HepG2 (cell line): Measurements from ENCODE around the gene RNF183. TPM values are rescaled to one million over a fixed set of nuclear protein-coding genes. Genes with fewer than 3 reads are reported as not detected.

Experiments
- ATAC-seq: fragments of 200-7000 bp; cut with Tn5 transposase; 3 replicates; pipeline ENCODE4 v1.9.1; 2020; ENCODE audit warnings: mild to moderate bottlenecking, moderate library complexity
- Bru-seq: library from RNA; stranded (reverse); fragments of 400-500 nt; gene quantifications from one replicate; lab custom pipeline; 2021; lab: Mats Ljungman, UMichigan
- BruChase-seq, 2 experiments: library from RNA; stranded (reverse); fragments of 400-500 nt; gene quantifications; one replicate each; lab custom pipeline; 2021; lab: Mats Ljungman, UMichigan
- BruUV-seq: library from RNA; stranded (reverse); fragments of 400-500 nt; replicated peaks from 2 replicates; lab custom pipeline; 2021; lab: Mats Ljungman, UMichigan
- CTCF ChIA-PET: fragments of 300-600 bp; formaldehyde crosslinking; extraction: SDS; loops from one replicate; lab custom pipeline; 2021; ENCODE audit warnings: low total read pairs, inconsistent platforms, low intra/inter-chr PET ratio; lab: Yijun Ruan, JAX
- POLR2A ChIA-PET: fragments of 350-600 bp; sonication (Branson Sonifier 250); formaldehyde crosslinking; loops from one replicate; lab custom pipeline; 2020; ENCODE audit warnings: antibody characterized with exemption, inconsistent platforms; lab: Yijun Ruan, JAX
- DNase-seq: peaks from one replicate; pipeline ENCODE4 v3.0.0-alpha.2; 2015; ENCODE audit warnings: low spot score
- FAIRE-seq: peaks from 3 replicates; lab custom pipeline; 2011; peaks lifted over from hg19 to GRCh38; lab: Jason Lieb, UNC
- H2AFZ ChIP-seq: one replicate; pipeline ENCODE4 v1.6.1; 2011; ENCODE audit warnings: low read length, inconsistent platforms
- H3K27ac ChIP-seq: fragments of 300-600 bp; 3 replicates; pipeline ENCODE4 v1.8.0; 2011; ENCODE audit warnings: mixed run types, mild to moderate bottlenecking, mixed read lengths, low read length, inconsistent platforms; ENCODE audit not compliant: insufficient read depth; ENCODE audit errors: extremely low read length
- H3K27me3 ChIP-seq, 2 experiments: fragments of 200-600 bp in 1 of 2; 2 replicates in 1 of 2; 3 replicates in 1 of 2; pipeline versions ENCODE4 v1.6.0 to v1.8.0; 2011; ENCODE audit warnings: low read length in 2 of 2, mild to moderate bottlenecking in 2 of 2, moderate library complexity in 2 of 2, inconsistent platforms in 1 of 2; ENCODE audit not compliant: insufficient read depth in 2 of 2, control insufficient read depth in 1 of 2
- H3K36me3 ChIP-seq, 2 experiments: fragments of 200-600 bp in 1 of 2; replicated peaks in 1 of 2; 2 replicates in 1 of 2; 3 replicates in 1 of 2; pipeline versions ENCODE4 v1.5.1 to v1.8.0; 2011; ENCODE audit warnings: low read length in 2 of 2, inconsistent platforms in 1 of 2; ENCODE audit not compliant: insufficient read depth in 2 of 2, control insufficient read depth in 1 of 2
- H3K4me1 ChIP-seq: 2 replicates; pipeline ENCODE4 v1.5.1; 2012; ENCODE audit warnings: low read length, inconsistent platforms; ENCODE audit not compliant: insufficient read depth
- H3K4me2 ChIP-seq: 2 replicates; pipeline ENCODE4 v1.6.0; 2011; ENCODE audit warnings: low read depth, low read length, inconsistent platforms
- H3K4me3 ChIP-seq, 3 experiments: fragments of 200-600 bp in 1 of 3; sonication (generic), shearing (Covaris generic) in 1 of 3; replicated peaks in 1 of 3; 2 replicates each; pipeline ENCODE4 v1.5.1; 2011 to 2016; ENCODE audit warnings: low read length in 3 of 3, inconsistent platforms in 2 of 3, low read depth in 2 of 3, mild to moderate bottlenecking in 2 of 3, control low read depth in 1 of 3, mixed read lengths in 1 of 3; ENCODE audit not compliant: insufficient read depth in 1 of 3
- H3K79me2 ChIP-seq: one replicate; pipeline ENCODE4 v1.6.1; 2011; ENCODE audit warnings: low read length, inconsistent platforms; ENCODE audit not compliant: insufficient read depth
- H3K9ac ChIP-seq: 2 replicates; pipeline ENCODE4 v1.6.0; 2011; ENCODE audit warnings: mild to moderate bottlenecking, low read depth, low read length, inconsistent platforms; ENCODE audit not compliant: insufficient read depth
- H3K9me3 ChIP-seq: 2 replicates; pipeline ENCODE4 v1.5.1; 2012; ENCODE audit warnings: mild to moderate bottlenecking, low read length
- H4K20me1 ChIP-seq: 2 replicates; pipeline ENCODE4 v1.6.0; 2011; ENCODE audit warnings: inconsistent platforms, mild to moderate bottlenecking, low read length, moderate library complexity; ENCODE audit not compliant: insufficient read depth
- KLF12 ChIP-seq: sonication (generic); formaldehyde crosslinking; IDR thresholded peaks from 2 replicates; pipeline ENCODE4 v1.4.0; 2020; ENCODE audit warnings: missing genetic modification reagents, borderline replicate concordance
- POLR2A ChIP-seq, 2 experiments: IDR thresholded peaks; 2 replicates each; pipeline ENCODE4 v1.6.1; 2011; ENCODE audit warnings: low read depth in 2 of 2, low read length in 2 of 2, mild to moderate bottlenecking in 1 of 2, moderate library complexity in 1 of 2; ENCODE audit not compliant: insufficient read depth in 1 of 2
- PPARG ChIP-seq: conservative IDR thresholded peaks from 2 replicates; pipeline ENCODE4 v1.6.1; 2016; ENCODE audit warnings: missing biosample characterization, missing genetic modification reagents
- RBM22 ChIP-seq: fragments of 200-400 bp; formaldehyde crosslinking; optimal IDR thresholded peaks from 2 replicates; pipeline ENCODE3; 2017; ENCODE audit warnings: mild to moderate bottlenecking, low read length, moderate library complexity
- RCOR2 ChIP-seq: IDR thresholded peaks from 2 replicates; pipeline ENCODE4 v1.6.1; 2016; ENCODE audit warnings: missing biosample characterization, missing genetic modification reagents
- SOX6 ChIP-seq, 2 experiments: fragments of 450-650 bp in 1 of 2; sonication (generic) in 1 of 2; formaldehyde crosslinking in 1 of 2; IDR thresholded peaks; 2 replicates each; pipeline versions ENCODE4 v1.4.0 to v1.6.1; 2017 to 2020; ENCODE audit warnings: antibody characterized with exemption in 1 of 2, mild to moderate bottlenecking in 1 of 2, missing genetic modification reagents in 1 of 2
- TBX2 ChIP-seq: sonication (generic); formaldehyde crosslinking; IDR thresholded peaks from 2 replicates; pipeline ENCODE4 v1.5.0; 2020; ENCODE audit warnings: missing genetic modification reagents, mild to moderate bottlenecking, borderline replicate concordance
- TEAD3 ChIP-seq: optimal IDR thresholded peaks from 2 replicates; pipeline ENCODE3; 2016; ENCODE audit warnings: borderline replicate concordance
- ZFY ChIP-seq: sonication (generic); formaldehyde crosslinking; IDR thresholded peaks from 2 replicates; pipeline ENCODE4 v1.4.0; 2020; ENCODE audit warnings: missing genetic modification reagents
- ZNF292 ChIP-seq: sonication (generic); formaldehyde crosslinking; IDR thresholded peaks from 2 replicates; pipeline ENCODE4 v1.8.1; 2022; ENCODE audit warnings: mild to moderate bottlenecking, low read depth, missing genetic modification reagents, borderline replicate concordance
- ZNF546 ChIP-seq: sonication (generic); formaldehyde crosslinking; conservative IDR thresholded peaks from 2 replicates; pipeline ENCODE4 v1.8.1; 2023; ENCODE audit warnings: mild to moderate bottlenecking, missing genetic modification reagents
- ZNF788 ChIP-seq: sonication (generic); formaldehyde crosslinking; IDR thresholded peaks from 2 replicates; pipeline ENCODE4 v1.5.0; 2020; ENCODE audit warnings: mild to moderate bottlenecking, missing genetic modification reagents, borderline replicate concordance
- WGBS: methylation state at CpG from one replicate; pipeline ENCODE4 v1.1.6; 2017; ENCODE audit warnings: low lambda C conversion rate; 5-methylcytosine and 5-hydroxymethylcytosine counted together
- in situ Hi-C: cut with HindIII; loops from 2 replicates; pipeline ENCODE4 v1.10.0; 2017; ENCODE audit warnings: low pct_unique_long_range_greater_than_20kb; ENCODE audit not compliant: extremely low pct_ligation_motif_present
- intact Hi-C: fragments of 100-400 bp; cut with micrococcal nuclease; formaldehyde crosslinking; loops from one replicate; pipeline ENCODE4 v1.10.0; 2022; ENCODE audit not compliant: unreplicated experiment
- long read RNA-seq, 2 experiments: library from RNA in 1 of 2; library from polyadenylated mRNA in 1 of 2; stranded (forward) in 1 of 2; unstranded in 1 of 2; transcript quantifications; one replicate each; pipeline ENCODE4 v2.0.0, GENCODE V29; 2019 to 2022
- polyA minus RNA-seq, 3 experiments: library from RNA; depleted of rRNA, polyadenylated mRNA; stranded (reverse); fragments of >200 nt; gene quantifications; 2 replicates each; pipeline ENCODE4 v1.2.3, GENCODE V29; 2011; ENCODE audit warnings: low replicate concordance in 1 of 3
- polyA plus RNA-seq, 8 experiments: library from polyadenylated mRNA; depleted of rRNA in 3 of 8; stranded (reverse) in 7 of 8; unstranded in 1 of 8; fragments of >200 nt; fragmentation: Illumina TruSeq in 4 of 8; extraction: Trizol in 4 of 8; gene quantifications; 2 replicates each; pipeline versions ENCODE4 v1.2.1 to v1.2.3, GENCODE V29; 2011 to 2016; ENCODE audit warnings: low read depth in 4 of 8, missing spikeins in 1 of 8, mixed read lengths in 1 of 8; ENCODE audit not compliant: insufficient read depth in 1 of 8
- total RNA-seq, 5 experiments: library from RNA; depleted of rRNA; stranded (reverse); fragments of >200 nt; fragmentation: Illumina TruSeq; extraction: Trizol; gene quantifications; 2 replicates each; pipeline ENCODE4 v1.2.3, GENCODE V29; 2016; ENCODE audit warnings: low read depth in 1 of 5
- TF ChIP-seq, protein P1 (sequence below): IDR thresholded peaks from 2 replicates; pipeline ENCODE4 v1.6.1; 2016; ENCODE audit warnings: low read depth
- TF ChIP-seq, protein P2 (sequence below): sonication (generic); formaldehyde crosslinking; IDR thresholded peaks from 2 replicates; pipeline ENCODE4 v1.5.0; 2020; ENCODE audit warnings: mild to moderate bottlenecking, low read depth, missing genetic modification reagents, borderline replicate concordance
- TF ChIP-seq, protein P3 (sequence below): sonication (generic); formaldehyde crosslinking; IDR thresholded peaks from 2 replicates; pipeline ENCODE4 v1.8.0; 2022; ENCODE audit warnings: missing genetic modification reagents, mild to moderate bottlenecking, inconsistent platforms, borderline replicate concordance

Gene RNF183, protein sequence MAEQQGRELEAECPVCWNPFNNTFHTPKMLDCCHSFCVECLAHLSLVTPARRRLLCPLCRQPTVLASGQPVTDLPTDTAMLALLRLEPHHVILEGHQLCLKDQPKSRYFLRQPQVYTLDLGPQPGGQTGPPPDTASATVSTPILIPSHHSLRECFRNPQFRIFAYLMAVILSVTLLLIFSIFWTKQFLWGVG
- total RNA-seq (2016; rRNA removed; fragmentation: Illumina TruSeq; extraction: Trizol) (0.13 TPM in 1 of 2 replicates, not detected in the other), polyA plus RNA-seq (2011; rRNA removed) (6.5 and 7.3 TPM in 2 replicates), polyA minus RNA-seq (2011; rRNA and poly(A)+ RNA removed; ENCODE audit: low replicate concordance) (0.21 and 3.4 TPM in 2 replicates), Bru-seq, nascent RNA (percentile 34 among the genes with signal in this experiment), BruChase-seq, experiment 1, labeled RNA remaining after a 6-hour chase (percentile 31 among the genes with signal in this experiment), BruChase-seq, experiment 2, labeled RNA remaining after a 2-hour chase (percentile 31 among the genes with signal in this experiment)
- not detected in 2 replicates for total RNA-seq (2016; cell fraction: cytosol; rRNA removed; fragmentation: Illumina TruSeq; extraction: Trizol; ENCODE audit: low read depth)
- 0.13 TPM in 1 of 2 replicates, not detected in the other for total RNA-seq (2016; cell fraction: insoluble cytoplasmic fraction; rRNA removed; fragmentation: Illumina TruSeq; extraction: Trizol)
- not detected in 2 replicates for total RNA-seq (2016; cell fraction: membrane; rRNA removed; fragmentation: Illumina TruSeq; extraction: Trizol)
- total RNA-seq (2016; cell fraction: nucleus; rRNA removed; fragmentation: Illumina TruSeq; extraction: Trizol) = 0.68 TPM in 1 of 2 replicates, not detected in the other
- 3.8 and 4.0 TPM in 2 replicates for polyA plus RNA-seq (2011; cell fraction: cytosol; rRNA removed)
- 31.3 and 36.2 TPM in 2 replicates for polyA plus RNA-seq (2011; cell fraction: nucleus; rRNA removed)
- 1.6 and 2.1 TPM in 2 replicates for polyA plus RNA-seq (2012)
- polyA plus RNA-seq (2016; cell fraction: cytosol; fragmentation: Illumina TruSeq; extraction: Trizol; ENCODE audit: low read depth) = not detected in 2 replicates
- polyA plus RNA-seq (2016; cell fraction: insoluble cytoplasmic fraction; fragmentation: Illumina TruSeq; extraction: Trizol; ENCODE audit: low read depth) = not detected in 2 replicates
- polyA plus RNA-seq (2016; cell fraction: membrane; fragmentation: Illumina TruSeq; extraction: Trizol; ENCODE audit: low read depth) = not detected in 2 replicates
- 0.61 and 0.64 TPM in 2 replicates for polyA plus RNA-seq (2016; cell fraction: nucleus; fragmentation: Illumina TruSeq; extraction: Trizol; ENCODE audit: insufficient read depth, low read depth)
- polyA minus RNA-seq (2011; cell fraction: cytosol; rRNA and poly(A)+ RNA removed) = 1.2 and 1.3 TPM in 2 replicates
- polyA minus RNA-seq (2011; cell fraction: nucleus; rRNA and poly(A)+ RNA removed) = 1.9 and 3.5 TPM in 2 replicates
- long read RNA-seq, experiment 1 = 0 reads
- long read RNA-seq, experiment 2 = 0 reads

DNA sequence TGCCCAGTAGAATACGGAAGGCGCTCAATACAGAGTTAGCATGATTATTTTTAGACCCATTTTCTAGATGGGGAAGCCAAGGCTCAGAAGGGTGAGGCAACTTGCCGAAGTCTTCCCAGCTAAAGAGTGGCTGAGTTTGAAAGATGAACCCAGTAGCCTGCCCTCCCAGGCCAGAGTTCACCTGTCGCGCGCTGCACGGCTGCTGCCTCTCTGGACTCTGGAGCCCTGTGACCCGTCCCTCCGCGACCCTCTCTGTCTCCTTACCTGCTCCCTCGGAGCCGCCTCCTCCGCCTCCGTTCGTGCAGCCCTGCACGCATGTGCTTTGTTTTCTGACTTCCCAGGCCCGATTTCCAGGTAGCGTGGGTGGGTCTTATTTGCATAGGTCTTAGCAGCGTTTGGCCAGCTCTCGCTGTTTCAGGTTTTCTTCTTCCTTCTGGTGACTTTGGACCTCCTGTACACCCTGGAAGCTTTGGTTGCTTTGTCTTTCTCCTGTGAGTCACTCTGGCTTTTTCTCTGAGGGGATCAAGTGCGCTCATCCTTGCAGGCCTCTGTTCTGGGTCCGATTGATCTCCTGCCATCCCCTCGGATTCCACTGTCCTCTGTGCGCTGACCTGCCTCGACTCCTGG lies at the start of gene RNF183:
TSS of gene RNF183 (minus strand) at position 585 of the 627 bp plus-strand sequence. CDS start 5,192 bp downstream, outside the sequence.
- H3K36me3 ChIP-seq = no peaks in the 10 kb centered on the region
- H2AFZ ChIP-seq = peak within 1 kb of the TSS; percentile 82
- WGBS = 7% methylated on average over 20 of the region's 25 CpGs
- DNase-seq (peak; percentile 40), FAIRE-seq (peak; percentile 15), ATAC-seq (peak; percentile 80)
- H3K4me1 ChIP-seq = peaks cover 31% of the 10 kb centered on the region
- in situ Hi-C loops (no loop called here), intact Hi-C loops (no loop called here)
- BruUV-seq = no TSS peak
- H3K4me2 ChIP-seq = peak within 1 kb of the TSS; percentile 88
- H3K4me3 ChIP-seq = peak within 1 kb of the TSS; percentile 45 to 63 (median 53)
- H3K27me3 ChIP-seq = no peaks in the 10 kb centered on the region; a peak in 1 of 5 replicates
- ChIA-PET POLR2A (interaction anchor here (0.7 to 1.3 kb wide), 3 partner anchors 27 to 108 kb away, joined by 3 to 5 read pairs (median 3); partner anchors contain the start of genes C9orf43, CDC26, POLE3 and PRPF4), CTCF (no interaction called here)
- no peaks in the 10 kb centered on the region for H3K79me2 ChIP-seq
- peak within 1 kb of the TSS; percentile 18 for H3K9ac ChIP-seq
- peak within 1 kb of the TSS; percentile 4 for H3K27ac ChIP-seq
- H4K20me1 ChIP-seq = no peaks in the 10 kb centered on the region
- no peaks in the 10 kb centered on the region for H3K9me3 ChIP-seq
- TF ChIP-seq RCOR2 (CRISPR knock-in tag) (peak; percentile 93), RBM22 (no peak), ZNF788 (CRISPR knock-in tag) (peak; percentile 34; the same call in 1 of the 2 replicates), PPARG (CRISPR knock-in tag) (0 out of 2 replicates have a peak, but pooled peaks have one; percentile 28), TBX2 (CRISPR knock-in tag) (peak; percentile 35; the same call in 1 of the 2 replicates), ZNF292 (CRISPR knock-in tag) (peak; percentile 91), ZNF546 (CRISPR knock-in tag) (no peak), SOX6 (IDR thresholded peaks at IDR 0.05) (no peak), SOX6 (CRISPR knock-in tag; IDR thresholded peaks at IDR 0.05) (peak; percentile 56; the same call in 1 of the 2 replicates), KLF12 (CRISPR knock-in tag) (0 out of 2 replicates have a peak, but pooled peaks have one; percentile 40), TEAD3 (CRISPR knock-in tag) (peak; percentile 14), ZFY (peak; percentile 55), POLR2A (IDR thresholded peaks at IDR 0.05; ENCODE audit: insufficient read depth in 1 of 2, low read depth in 2 of 2, low read length in 2 of 2) (peak in 1 of 2 experiments; percentile 51; a peak in 2 of 4 replicates)
- TF ChIP-seq, protein P1, sequence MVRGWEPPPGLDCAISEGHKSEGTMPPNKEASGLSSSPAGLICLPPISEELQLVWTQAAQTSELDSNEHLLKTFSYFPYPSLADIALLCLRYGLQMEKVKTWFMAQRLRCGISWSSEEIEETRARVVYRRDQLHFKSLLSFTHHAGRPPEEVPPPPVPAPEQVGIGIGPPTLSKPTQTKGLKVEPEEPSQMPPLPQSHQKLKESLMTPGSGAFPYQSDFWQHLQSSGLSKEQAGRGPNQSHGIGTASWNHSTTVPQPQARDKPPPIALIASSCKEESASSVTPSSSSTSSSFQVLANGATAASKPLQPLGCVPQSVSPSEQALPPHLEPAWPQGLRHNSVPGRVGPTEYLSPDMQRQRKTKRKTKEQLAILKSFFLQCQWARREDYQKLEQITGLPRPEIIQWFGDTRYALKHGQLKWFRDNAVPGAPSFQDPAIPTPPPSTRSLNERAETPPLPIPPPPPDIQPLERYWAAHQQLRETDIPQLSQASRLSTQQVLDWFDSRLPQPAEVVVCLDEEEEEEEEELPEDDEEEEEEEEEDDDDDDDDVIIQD (CRISPR knock-in tag) = 0 out of 2 replicates have a peak, but pooled peaks have one; percentile 18
- TF ChIP-seq, protein P2, sequence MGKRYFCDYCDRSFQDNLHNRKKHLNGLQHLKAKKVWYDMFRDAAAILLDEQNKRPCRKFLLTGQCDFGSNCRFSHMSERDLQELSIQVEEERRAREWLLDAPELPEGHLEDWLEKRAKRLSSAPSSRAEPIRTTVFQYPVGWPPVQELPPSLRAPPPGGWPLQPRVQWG (CRISPR knock-in tag) = no peak
- TF ChIP-seq, protein P3, sequence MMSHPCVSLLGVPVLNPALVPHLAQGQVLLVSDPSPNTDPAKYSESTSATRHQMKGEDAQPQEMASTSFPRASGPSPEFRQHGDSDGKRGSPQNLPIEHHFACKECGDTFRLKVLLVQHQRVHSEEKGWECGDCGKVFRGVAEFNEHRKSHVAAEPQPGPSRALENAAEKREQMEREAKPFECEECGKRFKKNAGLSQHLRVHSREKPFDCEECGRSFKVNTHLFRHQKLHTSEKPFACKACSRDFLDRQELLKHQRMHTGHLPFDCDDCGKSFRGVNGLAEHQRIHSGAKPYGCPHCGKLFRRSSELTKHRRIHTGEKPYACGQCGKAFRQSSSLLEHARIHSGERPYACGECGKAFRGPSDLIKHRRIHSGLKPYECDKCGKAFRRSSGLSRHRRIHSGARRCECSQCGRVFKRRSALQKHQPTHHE (CRISPR knock-in tag) = 0 out of 2 replicates have a peak, but pooled peaks have one; percentile 56
